HUES6 (cell line): Measurements from ENCODE around the gene SARNP.

Experiments used
- H3K27ac ChIP-seq: 2 replicates; pipeline ENCODE4 v1.7.0; 2013; ENCODE audit warnings: low read depth, mild to moderate bottlenecking, low read length, inconsistent platforms
- H3K27me3 ChIP-seq: 2 replicates; pipeline ENCODE4 v1.6.1; 2013; ENCODE audit warnings: low read length; ENCODE audit not compliant: control insufficient read depth, insufficient read depth
- H3K36me3 ChIP-seq: 2 replicates; pipeline ENCODE4 v1.6.1; 2013; ENCODE audit warnings: low read length; ENCODE audit not compliant: control insufficient read depth, insufficient read depth
- H3K4me1 ChIP-seq: 2 replicates; pipeline ENCODE4 v1.6.1; 2013; ENCODE audit warnings: low read length; ENCODE audit not compliant: control insufficient read depth, insufficient read depth
- H3K4me3 ChIP-seq: 2 replicates; pipeline ENCODE4 v1.5.1; 2013; ENCODE audit warnings: low read depth, low read length
- H3K9ac ChIP-seq: one replicate; pipeline ENCODE4 v1.6.1; 2013; ENCODE audit warnings: mild to moderate bottlenecking, low read length
- H3K9me3 ChIP-seq: 2 replicates; pipeline ENCODE4 v1.6.1; 2013; ENCODE audit warnings: low read depth, low read length; ENCODE audit not compliant: control insufficient read depth, insufficient read depth

SARNP gene

GRCh38 chr12:55818886-55819285, 1.4 kb upstream of the SARNP start:
- H3K36me3 ChIP-seq: peaks cover 57% of the 10 kb centered on the region
- H3K9ac ChIP-seq: no peak overlapping the region
- no peak overlapping the region for H3K27ac ChIP-seq
- peak overlapping the region; percentile 81 for H3K4me3 ChIP-seq
- H3K4me1 ChIP-seq: peaks cover 19% of the 10 kb centered on the region
- no peaks in the 10 kb centered on the region for H3K9me3 ChIP-seq
- H3K27me3 ChIP-seq: no peaks in the 10 kb centered on the region

- Histone ChIP-seq H3K36me3 (peaks cover 60% of the 10 kb centered on the region), H3K4me1 (peaks cover 21% of the 10 kb centered on the region), H3K9me3 (no peaks in the 10 kb centered on the region), H3K27ac (no peak overlapping the region), H3K27me3 (no peaks in the 10 kb centered on the region), H3K4me3 (peak overlapping the region; percentile 81), H3K9ac (peak overlapping the region; percentile 76)
Observed at GRCh38 chr12:55818140-55818728, 710 bp upstream of the SARNP start.

GRCh38 chr12:55816881-55817344, 611 bp downstream of the SARNP start:
- H3K27me3 ChIP-seq: no peaks in the 10 kb centered on the region
- H3K9me3 ChIP-seq: no peaks in the 10 kb centered on the region
- H3K4me1 ChIP-seq: peaks cover 29% of the 10 kb centered on the region
- H3K9ac ChIP-seq: peak overlapping the region; percentile 95
- peak overlapping the region; percentile 93 for H3K4me3 ChIP-seq
- H3K27ac ChIP-seq: peak overlapping the region; percentile 79; the same call in 1 of the 2 replicates
- H3K36me3 ChIP-seq: peaks cover 48% of the 10 kb centered on the region

DNA sequence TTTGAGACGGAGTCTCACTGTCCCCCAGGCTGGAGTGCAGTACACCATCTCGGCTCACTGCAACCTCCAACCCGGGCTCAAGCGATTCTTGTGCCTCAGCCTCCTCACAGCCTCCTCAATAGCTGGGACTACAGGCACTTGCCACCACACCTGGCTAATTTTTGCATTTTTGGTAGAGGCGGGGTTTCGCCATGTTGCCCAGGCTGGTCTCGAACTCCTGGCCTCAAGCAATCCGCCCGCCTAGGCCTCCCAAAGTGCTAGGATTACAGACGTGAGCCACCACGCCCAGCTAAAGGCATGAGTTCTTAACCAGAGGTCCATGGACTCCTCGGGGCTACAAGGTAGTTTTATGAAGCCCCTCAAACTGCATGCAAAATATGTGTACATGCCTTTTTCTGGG, 2.1 kb downstream of the SARNP start:
- Histone ChIP-seq H3K4me3 (peak overlapping the region; percentile 93), H3K9me3 (no peaks in the 10 kb centered on the region), H3K36me3 (peaks cover 36% of the 10 kb centered on the region), H3K4me1 (peaks cover 35% of the 10 kb centered on the region), H3K27me3 (no peaks in the 10 kb centered on the region), H3K27ac (no peak overlapping the region), H3K9ac (no peak overlapping the region)

GRCh38 chr12:55814257-55814656, 3.3 kb downstream of the SARNP start:
- H3K27me3 ChIP-seq: no peaks in the 10 kb centered on the region
- H3K9ac ChIP-seq: no peak overlapping the region
- peaks cover 35% of the 10 kb centered on the region for H3K4me1 ChIP-seq
- 0 out of 2 replicates have a peak overlapping the region, but pooled peaks have one; percentile 11 for H3K4me3 ChIP-seq
- no peaks in the 10 kb centered on the region for H3K9me3 ChIP-seq
- no peak overlapping the region for H3K27ac ChIP-seq
- H3K36me3 ChIP-seq: peaks cover 33% of the 10 kb centered on the region

- Histone ChIP-seq H3K36me3 (peaks cover 40% of the 10 kb centered on the region), H3K9ac (no peak overlapping the region), H3K27ac (no peak overlapping the region), H3K9me3 (no peaks in the 10 kb centered on the region), H3K4me3 (no peak overlapping the region), H3K27me3 (no peaks in the 10 kb centered on the region), H3K4me1 (peaks cover 29% of the 10 kb centered on the region)
Observed at GRCh38 chr12:55812088-55812487, 5.4 kb downstream of the SARNP start.

DNA sequence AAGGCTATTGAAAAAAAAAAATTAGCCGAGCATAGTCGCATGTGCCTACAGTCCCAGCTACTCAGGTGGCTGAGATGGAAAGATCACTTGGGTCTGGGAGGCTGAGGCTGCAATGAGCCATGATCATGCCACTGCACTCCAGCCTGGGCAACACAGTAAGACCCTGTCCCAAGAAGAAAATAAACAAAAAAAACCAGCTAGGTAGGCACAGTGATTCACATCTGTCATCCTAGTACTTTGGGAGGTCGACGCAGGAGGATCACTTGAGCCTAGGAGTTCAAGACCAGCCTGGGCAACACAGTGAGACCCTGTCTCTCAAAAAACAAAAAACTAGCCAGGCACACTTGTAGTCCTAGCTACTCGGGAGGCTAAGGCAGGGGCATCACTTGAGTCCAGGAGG, 8.2 kb downstream of the SARNP start:
- H3K9ac ChIP-seq: no peak overlapping the region
- peaks cover 34% of the 10 kb centered on the region for H3K36me3 ChIP-seq
- H3K9me3 ChIP-seq: no peaks in the 10 kb centered on the region

GRCh38 chr12:55806982-55807381, 10.5 kb downstream of the SARNP start:
- no peaks in the 10 kb centered on the region for H3K9me3 ChIP-seq
- peaks cover 44% of the 10 kb centered on the region for H3K36me3 ChIP-seq
- no peaks in the 10 kb centered on the region for H3K27me3 ChIP-seq
- no peak overlapping the region for H3K27ac ChIP-seq
- H3K4me3 ChIP-seq: no peak overlapping the region
- peaks cover 6% of the 10 kb centered on the region; the same call in 1 of the 2 replicates for H3K4me1 ChIP-seq
- H3K9ac ChIP-seq: no peak overlapping the region

More for the DNA sequence above, 8.2 kb downstream of the SARNP start:
- no peak overlapping the region for H3K4me3 ChIP-seq
- no peak overlapping the region for H3K27ac ChIP-seq
- H3K4me1 ChIP-seq: peaks cover 20% of the 10 kb centered on the region
- H3K27me3 ChIP-seq: no peaks in the 10 kb centered on the region

GRCh38 chr12:55797550-55797949, 20.0 kb downstream of the SARNP start:
- H3K9me3 ChIP-seq: no peaks in the 10 kb centered on the region
- no peaks in the 10 kb centered on the region for H3K4me1 ChIP-seq
- no peak overlapping the region for H3K27ac ChIP-seq
- no peak overlapping the region for H3K4me3 ChIP-seq
- peaks cover 86% of the 10 kb centered on the region for H3K36me3 ChIP-seq
- no peak overlapping the region for H3K9ac ChIP-seq
- H3K27me3 ChIP-seq: no peaks in the 10 kb centered on the region

DNA sequence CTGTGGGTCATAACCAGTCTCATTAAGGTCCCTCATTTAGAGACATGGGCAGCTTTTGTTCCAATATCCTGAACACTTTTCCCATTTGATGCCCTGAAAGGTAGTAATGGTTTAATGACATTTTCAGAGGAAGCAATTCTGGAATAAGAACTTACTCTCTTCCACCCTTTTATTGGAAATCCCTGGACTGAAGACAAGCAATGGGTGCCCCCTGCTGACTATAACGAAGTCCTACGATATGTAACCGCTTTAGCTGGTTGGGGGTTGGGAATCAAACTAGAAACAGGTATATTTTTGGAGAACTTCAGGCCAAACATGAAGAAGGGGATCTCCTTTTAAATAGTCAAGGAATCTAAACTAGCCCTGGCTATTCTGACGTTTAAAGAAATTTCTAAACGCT, 20.5 kb downstream of the SARNP start:
- no peaks in the 10 kb centered on the region for H3K27me3 ChIP-seq
- no peaks in the 10 kb centered on the region for H3K9me3 ChIP-seq
- no peaks in the 10 kb centered on the region for H3K4me1 ChIP-seq
- H3K9ac ChIP-seq: no peak overlapping the region
- no peak overlapping the region for H3K4me3 ChIP-seq
- H3K27ac ChIP-seq: no peak overlapping the region
- peaks cover 86% of the 10 kb centered on the region for H3K36me3 ChIP-seq

GRCh38 chr12:55795950-55796349, 21.6 kb downstream of the SARNP start:
- no peaks in the 10 kb centered on the region for H3K27me3 ChIP-seq

More at GRCh38 chr12:55795950-55796349, 21.6 kb downstream of the SARNP start:
- H3K9me3 ChIP-seq: no peaks in the 10 kb centered on the region
- H3K9ac ChIP-seq: no peak overlapping the region
- peaks cover 83% of the 10 kb centered on the region for H3K36me3 ChIP-seq
- H3K4me1 ChIP-seq: no peaks in the 10 kb centered on the region
- no peak overlapping the region for H3K4me3 ChIP-seq
- H3K27ac ChIP-seq: no peak overlapping the region
